ENCODE results near the gene PITPNC1. TPM values are rescaled to one million over a fixed set of nuclear protein-coding genes. Genes with fewer than 3 reads are reported as not detected.
A peak's percentile ranks its signal among the peaks of the same experiment; 100 is the strongest.

PITPNC1 gene
- total and polyA plus RNA-seq, 2 of the 13 experiments (the other 11 are each of a cell fraction or from before 2014, with no cell fraction given) = 4.1 to 5.7 TPM

DNA sequence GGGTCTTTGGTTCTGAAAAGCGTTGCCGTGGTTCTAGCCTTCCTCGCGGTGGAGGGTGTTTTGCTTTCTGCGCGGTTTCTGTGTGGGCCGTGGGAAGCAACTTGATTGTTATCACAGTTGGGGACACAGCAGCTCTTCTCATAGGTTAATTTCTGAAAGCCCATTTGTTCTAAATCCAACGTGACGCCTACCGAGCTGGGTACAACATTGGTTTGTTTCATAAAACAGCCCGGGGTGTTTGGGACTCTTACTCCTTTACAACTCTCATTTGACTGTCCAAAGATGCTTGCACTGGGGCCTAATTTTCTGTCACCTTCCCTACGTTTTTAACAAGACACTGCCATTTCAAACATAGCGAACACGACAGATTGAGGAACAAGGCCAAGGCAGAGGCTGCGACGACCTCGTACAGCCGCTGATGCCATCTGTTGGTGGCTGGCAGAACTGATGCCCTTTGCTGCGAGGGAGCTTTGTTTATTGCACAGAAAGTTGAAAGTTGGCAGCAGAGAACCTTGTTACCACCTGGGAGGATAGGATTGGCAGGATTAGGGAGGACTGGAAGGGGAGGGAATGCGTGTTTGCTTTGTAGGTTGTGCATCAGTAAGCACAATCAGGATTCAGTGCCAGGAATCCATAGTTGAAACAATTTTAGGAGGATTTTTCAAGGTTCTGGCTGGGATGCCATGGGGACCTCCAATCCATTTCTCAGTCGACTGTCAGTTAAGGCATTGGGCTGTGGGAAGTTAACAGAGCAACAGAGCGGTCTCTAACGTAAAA lies 98.3 kb downstream of the PITPNC1 start (continued):
- TF ChIP-seq, protein P1, sequence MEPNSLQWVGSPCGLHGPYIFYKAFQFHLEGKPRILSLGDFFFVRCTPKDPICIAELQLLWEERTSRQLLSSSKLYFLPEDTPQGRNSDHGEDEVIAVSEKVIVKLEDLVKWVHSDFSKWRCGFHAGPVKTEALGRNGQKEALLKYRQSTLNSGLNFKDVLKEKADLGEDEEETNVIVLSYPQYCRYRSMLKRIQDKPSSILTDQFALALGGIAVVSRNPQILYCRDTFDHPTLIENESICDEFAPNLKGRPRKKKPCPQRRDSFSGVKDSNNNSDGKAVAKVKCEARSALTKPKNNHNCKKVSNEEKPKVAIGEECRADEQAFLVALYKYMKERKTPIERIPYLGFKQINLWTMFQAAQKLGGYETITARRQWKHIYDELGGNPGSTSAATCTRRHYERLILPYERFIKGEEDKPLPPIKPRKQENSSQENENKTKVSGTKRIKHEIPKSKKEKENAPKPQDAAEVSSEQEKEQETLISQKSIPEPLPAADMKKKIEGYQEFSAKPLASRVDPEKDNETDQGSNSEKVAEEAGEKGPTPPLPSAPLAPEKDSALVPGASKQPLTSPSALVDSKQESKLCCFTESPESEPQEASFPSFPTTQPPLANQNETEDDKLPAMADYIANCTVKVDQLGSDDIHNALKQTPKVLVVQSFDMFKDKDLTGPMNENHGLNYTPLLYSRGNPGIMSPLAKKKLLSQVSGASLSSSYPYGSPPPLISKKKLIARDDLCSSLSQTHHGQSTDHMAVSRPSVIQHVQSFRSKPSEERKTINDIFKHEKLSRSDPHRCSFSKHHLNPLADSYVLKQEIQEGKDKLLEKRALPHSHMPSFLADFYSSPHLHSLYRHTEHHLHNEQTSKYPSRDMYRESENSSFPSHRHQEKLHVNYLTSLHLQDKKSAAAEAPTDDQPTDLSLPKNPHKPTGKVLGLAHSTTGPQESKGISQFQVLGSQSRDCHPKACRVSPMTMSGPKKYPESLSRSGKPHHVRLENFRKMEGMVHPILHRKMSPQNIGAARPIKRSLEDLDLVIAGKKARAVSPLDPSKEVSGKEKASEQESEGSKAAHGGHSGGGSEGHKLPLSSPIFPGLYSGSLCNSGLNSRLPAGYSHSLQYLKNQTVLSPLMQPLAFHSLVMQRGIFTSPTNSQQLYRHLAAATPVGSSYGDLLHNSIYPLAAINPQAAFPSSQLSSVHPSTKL (CRISPR knock-in tag; IDR thresholded peaks at IDR 0.05) = 0 out of 2 replicates have a peak, but pooled peaks have one; percentile 23
- no peak for TF ChIP-seq ZNF891 (CRISPR knock-in tag; IDR thresholded peaks at IDR 0.05)
- TF ChIP-seq HOXA5 (CRISPR knock-in tag; IDR thresholded peaks at IDR 0.05) = no peak
- 0 out of 2 replicates have a peak, but pooled peaks have one; percentile 19 for TF ChIP-seq FOXK1 (CRISPR knock-in tag; IDR thresholded peaks at IDR 0.05; ENCODE audit: borderline replicate concordance, low read depth)
- 0 out of 2 replicates have a peak, but pooled peaks have one; percentile 60 for TF ChIP-seq ZNF614 (CRISPR knock-in tag; IDR thresholded peaks at IDR 0.05; ENCODE audit: borderline replicate concordance)
- peak; percentile 44; the same call in 1 of the 2 replicates for TF ChIP-seq CBX5 (CRISPR knock-in tag; IDR thresholded peaks at IDR 0.05; ENCODE audit: borderline replicate concordance)
- no peak for TF ChIP-seq E2F5 (CRISPR knock-in tag; conservative IDR thresholded peaks at IDR 0.05)
- no peak for TF ChIP-seq MXD4 (CRISPR knock-in tag; IDR thresholded peaks at IDR 0.05)
- TF ChIP-seq ZBED4 (CRISPR knock-in tag; IDR thresholded peaks at IDR 0.05; ENCODE audit: borderline replicate concordance) = no peak
- TF ChIP-seq MNT (IDR thresholded peaks at IDR 0.05) = no peak
- no peak for TF ChIP-seq SKIL (CRISPR knock-in tag; IDR thresholded peaks at IDR 0.05; ENCODE audit: borderline replicate concordance)
- TF ChIP-seq KDM2A (CRISPR knock-in tag; IDR thresholded peaks at IDR 0.05; ENCODE audit: borderline replicate concordance, low read depth) = peak; percentile 81
- TF ChIP-seq XRCC5 (optimal IDR thresholded peaks at IDR 0.05; ENCODE audit: low read length) = peak; percentile 77
- TF ChIP-seq ZNF678 (CRISPR knock-in tag; IDR thresholded peaks at IDR 0.05) = no peak
- TF ChIP-seq ZNF746 (CRISPR knock-in tag; IDR thresholded peaks at IDR 0.05) = no peak
- no peak for TF ChIP-seq RAD51 (IDR thresholded peaks at IDR 0.05; ENCODE audit: borderline replicate concordance)
